ENCODE measurements around the gene MED28.
A peak's percentile ranks its signal among the peaks of the same experiment; 100 is the strongest.
"Not testable (repeated sequence)": the region's sequence is repeated elsewhere in the genome, so short reads cannot be mapped to it uniquely, and the experiment has no call there.

MED28 gene

DNA sequence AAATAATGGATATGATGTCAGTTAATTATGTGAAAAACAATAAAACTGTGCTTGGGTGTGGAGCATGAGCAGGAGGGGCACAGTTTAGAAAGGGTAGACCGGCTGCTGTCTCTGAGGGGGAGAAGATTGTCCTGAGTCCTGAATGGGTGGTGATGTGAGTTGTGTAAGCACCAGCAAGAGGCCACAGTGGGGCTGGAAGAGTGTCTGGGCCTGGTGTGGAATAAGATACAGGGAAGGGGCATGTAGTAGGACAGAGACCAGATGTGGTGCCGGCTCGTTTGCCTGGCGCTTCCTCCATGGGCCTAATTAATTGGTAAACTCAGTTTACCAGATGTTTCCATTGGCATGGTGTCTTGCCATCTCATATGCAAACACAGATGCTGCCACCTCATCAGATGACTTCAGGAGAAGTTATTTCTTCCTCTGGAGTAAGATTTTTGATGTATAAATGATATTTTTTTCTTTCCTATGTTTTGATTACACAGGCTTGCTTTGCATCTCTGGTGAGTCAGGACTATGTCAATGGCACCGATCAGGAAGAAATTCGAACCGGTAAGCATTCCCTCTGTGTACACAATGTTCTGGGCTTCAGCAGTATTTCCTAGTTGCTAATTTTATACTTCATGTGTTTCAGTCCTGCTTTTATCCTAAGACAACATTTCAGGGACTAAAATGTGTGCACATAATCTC lies 5.1 kb downstream of the MED28 start:
- DNase-seq = no peak

DNA sequence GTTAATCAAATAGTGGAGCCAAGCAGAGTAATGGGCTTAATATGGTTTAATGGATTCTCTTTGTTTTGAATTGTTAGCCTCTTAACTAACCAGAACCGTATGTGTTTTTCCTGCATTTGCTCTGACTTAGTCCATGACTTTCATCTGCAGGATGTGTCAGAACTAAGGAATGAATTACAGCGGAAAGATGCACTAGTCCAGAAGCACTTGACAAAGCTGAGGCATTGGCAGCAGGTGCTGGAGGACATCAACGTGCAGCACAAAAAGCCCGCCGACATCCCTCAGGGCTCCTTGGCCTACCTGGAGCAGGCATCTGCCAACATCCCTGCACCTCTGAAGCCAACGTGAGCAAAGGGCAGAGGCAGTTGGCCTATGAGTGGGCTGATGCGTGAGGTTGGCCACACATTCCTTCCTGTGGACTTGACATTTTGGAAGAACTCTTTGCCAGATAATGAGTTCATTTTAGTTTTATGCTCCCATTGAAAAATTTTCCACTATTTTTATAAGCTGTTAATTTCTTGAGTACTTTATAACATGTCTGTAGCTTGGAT lies 9.1 kb downstream of the MED28 start:
- no peak for DNase-seq

DNA sequence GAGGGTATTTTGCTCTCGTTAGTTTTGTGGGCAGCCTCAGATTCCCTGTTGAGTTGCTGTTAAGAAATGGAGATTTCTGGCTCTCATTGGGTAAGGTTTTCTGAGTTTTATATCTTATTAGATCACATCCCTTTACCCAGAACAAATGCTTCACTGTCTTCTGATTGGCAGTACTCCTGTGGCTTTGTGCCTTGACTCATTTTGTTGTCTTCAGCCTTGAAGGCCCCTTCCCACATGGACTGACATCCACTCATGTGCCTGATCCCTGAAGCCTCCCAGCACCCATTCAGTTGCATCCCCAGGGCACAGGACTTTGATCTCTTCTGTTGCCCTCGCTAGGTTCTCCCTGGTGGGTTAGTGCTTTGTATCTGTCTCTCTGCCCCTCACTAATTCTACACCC lies 10.4 kb downstream of the MED28 start:
- DNase-seq = no peak

DNA sequence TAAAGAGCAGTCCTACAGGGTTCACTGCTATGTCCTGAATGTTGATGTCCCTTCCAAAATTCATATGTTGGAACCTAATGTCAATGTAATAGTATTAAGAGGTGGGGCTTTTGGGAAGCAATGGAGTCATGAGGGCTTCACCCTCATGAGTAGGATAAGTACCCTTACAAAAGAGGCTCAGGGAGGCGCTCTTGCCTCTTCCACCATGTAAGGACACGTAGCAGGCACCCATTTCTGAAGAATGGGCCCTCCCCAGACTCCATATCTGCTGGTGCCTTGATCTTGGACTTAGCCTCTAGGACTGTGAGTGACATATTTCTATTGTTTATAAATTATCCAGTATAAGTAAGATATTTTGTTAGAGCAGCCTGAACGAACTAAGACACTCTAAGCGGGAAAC lies 15.8 kb downstream of the MED28 start:
- no peak for DNase-seq

DNA sequence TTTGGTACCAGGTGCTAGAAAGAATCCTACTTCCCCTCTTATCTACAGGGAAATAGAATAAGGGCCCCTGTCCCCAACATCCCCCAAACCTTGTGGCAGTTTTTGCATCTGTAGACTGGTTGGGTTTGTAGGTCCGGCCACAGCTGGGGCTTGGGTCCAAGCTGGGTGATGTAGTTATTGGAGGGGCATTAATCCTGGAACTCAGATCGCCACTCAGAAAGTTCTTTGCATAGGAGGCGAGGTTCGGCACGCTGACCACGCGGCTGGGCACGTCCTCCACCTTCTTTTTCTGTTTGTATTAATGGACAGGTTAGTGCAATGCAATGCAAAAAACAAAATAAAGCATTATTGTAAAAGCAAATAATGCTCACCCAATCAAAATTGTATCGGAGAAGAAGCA lies 19.2 kb downstream of the MED28 start:
- no peak for DNase-seq

DNA sequence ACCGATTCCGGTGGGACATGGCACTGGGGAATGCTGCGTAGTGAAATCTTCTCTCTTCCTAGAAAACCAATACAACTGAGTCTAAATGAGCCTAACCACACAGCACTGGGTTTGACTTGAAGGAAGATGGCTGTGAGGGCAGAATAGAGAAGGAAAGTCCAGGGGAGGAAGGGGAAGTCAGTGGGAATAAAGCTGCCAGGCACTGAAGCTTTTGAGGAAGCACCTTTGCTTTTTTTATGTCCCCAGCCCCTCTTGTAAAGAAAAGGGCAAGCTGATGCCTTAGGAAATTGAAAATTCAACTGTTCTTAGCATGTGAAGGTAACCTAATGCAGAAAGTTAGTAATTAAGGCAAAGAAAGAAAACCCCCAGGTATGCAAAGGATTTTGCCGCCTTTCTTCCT lies 20.6 kb downstream of the MED28 start:
- no peak for DNase-seq

DNA sequence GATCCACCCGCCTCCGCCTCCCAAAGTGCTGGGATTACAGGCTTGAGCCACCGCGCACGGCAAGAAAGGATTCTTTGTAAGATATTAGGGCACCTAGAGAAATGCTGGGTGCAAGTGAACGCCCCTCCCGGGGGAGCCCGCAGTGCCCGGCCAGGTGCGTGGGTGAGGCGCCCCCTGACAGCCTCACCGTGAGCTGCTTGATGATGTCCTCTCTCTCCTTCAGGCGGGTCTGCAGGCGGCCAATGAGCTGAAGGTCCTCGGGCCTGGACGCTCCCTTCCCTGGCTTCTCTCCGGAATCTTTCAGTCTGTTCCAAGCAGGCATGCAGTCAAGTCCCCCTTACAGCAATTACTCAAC lies 21.9 kb downstream of the MED28 start:
- no peak for DNase-seq

DNA sequence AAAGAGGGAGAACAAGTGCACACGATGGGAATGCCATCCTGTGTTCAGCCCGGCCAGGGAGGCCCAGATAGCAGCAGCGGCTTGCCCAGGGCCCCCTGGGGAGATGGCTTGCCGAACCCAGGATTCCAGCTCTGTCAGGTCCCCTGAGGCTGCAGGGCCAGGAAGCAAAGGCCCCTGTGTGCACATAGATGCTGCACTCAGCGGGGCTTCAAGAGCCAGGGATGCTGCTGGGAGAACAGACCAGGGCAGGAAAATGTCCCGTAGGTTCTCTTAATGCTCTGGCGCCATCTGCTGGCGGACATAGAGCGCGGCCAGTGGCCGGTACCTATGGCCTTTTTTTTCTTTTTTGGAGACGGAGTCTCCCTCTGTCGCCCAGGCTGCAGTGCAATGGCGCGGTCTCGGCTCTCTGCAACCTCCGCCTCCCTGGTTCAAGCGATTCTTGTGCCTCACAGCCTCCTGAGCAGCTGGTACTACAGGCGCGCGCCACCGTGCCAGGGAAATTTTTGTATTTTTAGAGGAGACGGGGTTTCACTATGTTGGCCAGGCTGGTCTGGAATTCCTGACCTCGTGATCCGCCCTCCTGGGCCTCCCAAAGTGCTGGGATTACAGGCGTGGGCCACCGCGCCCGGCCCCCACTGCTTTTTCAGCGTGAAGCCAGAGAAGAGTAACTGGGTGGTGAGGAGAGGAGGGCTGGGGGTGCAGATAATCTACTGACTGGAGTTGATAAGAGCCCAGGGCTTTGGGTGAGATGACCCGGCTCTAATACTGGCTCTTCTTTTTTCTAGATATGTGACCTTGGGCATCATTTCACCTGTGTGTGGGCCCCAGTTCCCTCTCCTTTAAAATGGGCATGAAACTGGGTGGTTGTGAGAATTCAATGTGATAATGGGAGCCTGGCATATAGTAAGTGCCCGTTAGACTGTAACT lies 22.5 kb downstream of the MED28 start:
- peak; percentile 24 for DNase-seq

DNA sequence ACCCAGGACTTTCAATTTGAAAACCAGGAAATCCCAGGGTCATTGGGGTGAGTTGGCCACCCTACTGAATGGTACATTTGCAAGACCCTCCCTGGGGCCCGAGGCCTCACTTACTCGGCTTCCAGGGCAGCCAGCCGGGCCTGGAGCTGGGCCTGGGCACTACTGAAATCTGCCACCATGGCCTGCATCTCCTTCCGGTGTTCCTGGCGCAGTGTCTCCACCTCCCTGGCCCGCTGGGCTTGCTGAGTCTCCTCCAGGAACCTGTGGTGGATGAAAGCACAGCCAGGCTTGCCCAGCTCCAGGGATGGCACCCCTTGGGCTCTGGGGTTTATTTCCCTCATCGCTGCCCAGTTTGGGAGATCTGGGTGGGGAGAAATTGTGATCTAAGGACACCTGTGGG lies 24.7 kb downstream of the MED28 start:
- DNase-seq = no peak

DNA sequence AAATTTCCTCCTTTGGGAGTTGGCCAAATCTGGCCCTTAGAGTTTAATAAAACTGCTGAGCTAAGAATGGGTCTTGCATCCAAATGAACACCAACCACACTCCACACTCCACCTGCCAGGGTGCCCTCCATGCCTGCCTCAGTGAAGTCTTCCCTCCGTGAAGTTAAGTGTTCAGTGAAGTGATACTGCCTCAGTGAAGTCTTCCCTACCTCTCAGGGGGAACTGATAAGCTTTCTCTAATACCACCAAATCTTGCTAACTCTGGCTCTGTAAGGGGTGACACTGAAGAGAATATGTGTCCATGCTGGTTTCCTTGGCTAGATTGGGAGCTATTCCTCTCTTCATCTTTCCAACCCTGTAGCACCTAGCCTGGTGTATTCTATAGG lies 27.9 kb downstream of the MED28 start:
- no peak for DNase-seq

DNA sequence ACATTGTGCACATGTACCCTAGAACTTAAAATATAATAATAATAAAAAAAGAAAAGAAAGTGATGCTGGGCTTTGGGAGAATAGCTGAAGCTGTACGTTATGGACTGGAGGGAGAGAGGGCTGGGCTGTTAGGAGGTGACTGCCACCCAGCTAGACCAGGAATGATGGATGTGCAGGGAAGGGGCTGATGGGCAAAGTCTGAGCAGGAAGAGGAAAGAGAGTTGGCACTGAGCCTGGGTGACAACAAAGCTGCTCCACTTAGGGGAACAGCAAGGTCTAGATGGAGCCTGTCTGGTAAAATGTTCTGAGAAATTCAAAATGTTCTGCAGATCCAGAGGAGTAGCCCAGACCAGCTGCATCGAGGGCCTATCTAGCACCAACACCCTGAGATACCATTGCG lies 32.3 kb downstream of the MED28 start:
- DNase-seq = no peak

DNA sequence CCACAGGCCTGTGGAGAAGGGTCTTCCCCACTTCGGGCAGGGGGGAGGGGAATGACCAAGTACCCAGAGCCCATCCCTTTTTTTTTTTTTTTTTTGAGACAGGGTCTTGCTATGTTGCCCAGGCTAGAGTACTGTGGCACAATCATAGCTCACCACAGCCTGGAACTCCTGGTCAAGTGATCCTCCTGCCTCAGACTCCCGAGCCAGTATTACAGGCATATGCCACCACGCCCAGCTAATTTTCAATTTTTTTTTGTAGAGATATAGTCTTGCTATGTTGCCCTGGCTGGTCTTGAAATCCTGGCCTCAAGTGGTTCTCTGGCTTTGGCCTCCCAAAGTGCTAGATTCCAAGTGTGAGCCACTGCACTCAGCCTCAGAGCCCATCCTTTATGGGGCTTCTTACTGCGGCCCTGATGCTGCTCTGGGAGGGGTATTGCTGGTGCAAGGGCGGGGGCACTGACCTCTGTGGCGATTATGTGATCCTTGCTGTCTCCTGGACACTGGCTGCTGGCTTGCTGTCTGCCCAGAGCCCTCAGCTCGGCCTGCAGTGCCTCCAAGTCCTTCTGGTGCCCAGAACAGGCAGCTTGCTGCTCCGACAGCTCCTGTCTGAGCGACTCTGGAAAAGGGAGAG lies 32.9 kb downstream of the MED28 start:
- DNase-seq = no peak

DNA sequence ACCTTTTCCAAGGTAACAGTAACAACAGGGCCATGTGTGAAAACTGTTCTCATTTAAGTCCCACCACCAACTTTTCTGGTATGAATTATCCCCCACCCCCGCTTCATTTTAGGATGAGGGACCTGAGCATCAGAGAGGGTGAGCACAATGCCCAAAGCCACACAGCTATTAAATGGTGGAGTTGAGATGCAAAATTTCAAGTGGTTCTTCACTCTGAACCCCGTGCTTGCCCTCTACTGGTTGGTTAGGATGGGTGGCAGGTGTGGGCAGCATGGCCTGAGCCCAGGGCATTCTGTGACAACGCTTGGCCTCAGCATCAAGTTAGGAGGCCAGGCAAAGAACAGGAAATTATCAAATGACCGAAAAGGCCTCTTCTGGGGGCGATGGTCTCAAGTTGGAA lies 33.5 kb downstream of the MED28 start:
- no peak for DNase-seq

DNA sequence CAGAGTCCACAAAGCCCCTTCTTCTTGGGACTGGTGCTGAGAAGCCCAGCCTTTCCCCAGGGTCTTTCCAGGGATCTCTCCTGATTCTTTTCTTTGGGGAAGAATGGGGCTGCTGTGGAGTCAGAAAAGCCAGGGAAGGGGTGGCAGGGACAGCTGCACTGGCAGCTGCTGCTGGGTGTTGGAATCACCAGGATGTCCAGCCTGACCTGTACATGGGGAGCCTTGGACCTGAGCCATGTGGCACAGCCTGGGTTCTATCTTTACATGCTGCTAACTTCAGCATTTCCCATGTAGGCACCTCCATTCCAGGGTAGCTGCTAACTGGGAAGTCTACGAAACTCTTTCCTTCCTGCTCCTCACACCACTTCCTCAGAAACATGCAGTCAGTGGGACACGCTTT lies 36.0 kb downstream of the MED28 start:
- no peak for DNase-seq

DNA sequence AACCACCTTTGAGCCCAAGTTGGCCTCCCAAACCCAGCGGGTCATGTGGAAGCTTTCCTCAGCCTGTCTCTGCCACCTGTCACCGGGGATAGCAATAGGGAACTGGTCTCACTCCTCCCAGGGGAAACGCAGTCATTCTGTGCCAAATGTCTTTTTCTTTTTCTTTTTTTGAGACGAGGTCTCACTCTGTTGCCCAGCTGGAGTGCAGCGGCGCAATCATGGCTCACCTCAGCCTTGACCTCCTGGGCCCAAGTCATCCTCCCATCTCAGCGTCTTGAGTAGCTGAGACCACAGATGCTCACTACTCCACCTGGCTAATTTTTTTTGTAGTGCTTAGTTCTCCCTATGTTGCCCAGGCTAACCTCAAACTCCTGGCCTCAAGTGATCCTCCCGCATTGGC lies 40.3 kb downstream of the MED28 start:
- DNase-seq = no peak

DNA sequence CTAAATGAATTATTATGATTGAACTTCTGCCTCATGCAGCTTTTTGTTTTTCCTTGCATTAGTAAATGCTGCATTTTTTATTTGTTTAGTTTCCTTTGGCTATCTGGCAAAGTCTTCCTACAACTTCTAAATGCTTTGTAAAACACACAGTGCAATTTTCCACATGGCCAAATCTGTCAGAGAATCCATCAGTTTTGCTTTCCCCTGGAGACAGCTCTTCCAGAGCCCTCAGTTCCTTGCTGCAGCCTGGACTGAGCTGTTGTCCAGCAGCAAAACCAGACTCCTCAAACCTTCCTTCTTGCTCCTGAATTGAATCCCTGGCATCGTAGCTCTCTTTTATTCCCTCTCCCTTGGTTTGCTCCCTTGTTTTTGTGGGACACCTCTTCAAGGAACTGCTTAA lies 42.6 kb downstream of the MED28 start:
- no peak for DNase-seq

DNA sequence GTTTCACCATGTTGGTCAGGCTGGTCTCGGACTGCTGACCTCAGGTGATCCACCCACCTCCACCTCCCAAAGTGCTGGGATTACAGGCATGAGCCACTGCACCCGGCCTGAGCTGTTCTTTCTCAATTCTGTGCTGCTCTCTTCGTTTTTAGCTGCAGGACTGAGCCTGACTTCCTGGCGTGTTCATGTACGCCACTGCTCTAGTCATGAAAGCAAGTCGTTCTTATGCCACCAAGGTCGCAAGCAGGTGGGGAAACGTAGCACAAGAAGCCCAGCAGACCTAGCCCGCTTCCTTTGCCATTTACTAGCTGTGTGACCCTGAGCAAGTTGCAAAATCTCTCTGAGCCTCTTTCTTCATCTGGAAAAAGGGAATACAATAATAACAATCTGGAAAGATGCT lies 43.4 kb downstream of the MED28 start:
- DNase-seq = no peak

DNA sequence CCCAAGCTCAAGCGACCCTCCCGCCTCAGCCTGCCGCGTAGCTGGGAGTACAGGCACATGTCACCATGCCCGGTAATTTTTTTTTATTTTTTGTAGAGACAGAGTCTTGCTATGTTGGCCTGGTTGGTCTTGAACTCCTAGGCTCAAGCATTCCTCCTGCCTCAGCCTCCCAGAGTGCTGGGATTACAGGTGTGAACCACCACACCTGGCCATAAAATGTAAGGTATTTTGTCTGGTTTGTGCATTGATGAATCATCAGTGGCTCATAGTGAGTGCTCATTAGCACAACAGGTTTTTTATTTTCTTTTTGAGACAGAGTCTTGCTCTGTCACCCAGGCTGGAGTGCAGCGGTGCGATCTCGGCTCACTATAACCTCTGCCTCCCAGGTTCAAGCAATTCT lies 44.8 kb downstream of the MED28 start:
- not testable (repeated sequence) for DNase-seq

DNA sequence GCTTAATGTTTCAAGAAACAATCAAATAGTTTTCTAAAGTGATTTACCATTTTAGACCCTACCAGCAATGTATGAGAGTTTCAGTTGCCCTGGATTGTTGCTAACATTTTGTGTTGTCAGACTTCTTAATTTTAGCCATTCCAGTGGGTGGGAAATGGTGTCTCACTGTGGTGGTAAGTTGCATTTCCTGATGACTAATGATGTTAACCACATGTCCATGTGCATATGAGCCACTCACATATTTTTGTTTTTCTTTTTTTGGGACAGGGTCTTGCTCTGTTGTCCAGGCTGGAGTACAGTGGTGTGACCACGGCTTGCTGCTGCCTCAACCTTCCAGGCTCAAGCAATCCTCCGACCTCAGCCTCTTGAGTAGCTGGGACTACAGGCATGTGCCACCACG lies 48.3 kb downstream of the MED28 start:
- no peak for DNase-seq

DNA sequence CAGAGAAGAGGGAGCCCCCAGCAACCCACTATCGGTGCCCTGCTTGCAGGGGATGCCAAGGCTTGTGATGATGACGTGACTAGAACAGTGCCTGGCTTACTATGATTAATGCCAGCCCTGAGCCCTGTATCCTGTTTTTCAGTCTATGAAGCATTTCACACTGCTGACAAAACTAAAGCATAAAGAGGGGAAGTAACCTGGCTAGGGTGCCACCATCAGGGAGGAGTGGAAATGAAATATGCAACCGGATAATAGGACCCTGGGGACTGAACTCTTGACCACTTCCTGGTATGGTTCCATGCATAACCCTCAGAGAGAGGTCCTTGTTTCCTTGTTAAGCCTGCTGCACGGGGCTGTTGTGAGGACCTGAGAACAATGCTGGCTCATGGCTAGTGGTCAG lies 50.3 kb downstream of the MED28 start:
- no peak for DNase-seq

DNA sequence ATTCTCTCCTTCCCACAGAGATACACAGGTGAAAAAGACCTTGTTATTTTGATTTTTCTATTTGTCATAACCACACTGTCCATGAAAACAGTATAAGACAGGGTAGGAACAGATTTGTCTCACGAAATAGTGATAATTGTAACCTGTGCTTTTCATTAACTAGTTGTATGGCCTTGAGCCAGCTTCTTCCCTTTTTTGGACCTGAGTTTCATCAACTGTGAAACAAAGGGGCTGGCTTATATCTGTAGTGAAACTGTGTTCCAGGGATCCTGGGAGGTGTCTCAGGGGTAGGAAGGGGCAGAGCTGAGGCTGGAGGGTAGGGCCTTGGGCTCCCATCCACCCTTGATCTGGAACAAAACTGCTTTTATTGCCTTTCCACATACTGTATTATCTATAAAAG lies 50.9 kb downstream of the MED28 start:
- DNase-seq = no peak

DNA sequence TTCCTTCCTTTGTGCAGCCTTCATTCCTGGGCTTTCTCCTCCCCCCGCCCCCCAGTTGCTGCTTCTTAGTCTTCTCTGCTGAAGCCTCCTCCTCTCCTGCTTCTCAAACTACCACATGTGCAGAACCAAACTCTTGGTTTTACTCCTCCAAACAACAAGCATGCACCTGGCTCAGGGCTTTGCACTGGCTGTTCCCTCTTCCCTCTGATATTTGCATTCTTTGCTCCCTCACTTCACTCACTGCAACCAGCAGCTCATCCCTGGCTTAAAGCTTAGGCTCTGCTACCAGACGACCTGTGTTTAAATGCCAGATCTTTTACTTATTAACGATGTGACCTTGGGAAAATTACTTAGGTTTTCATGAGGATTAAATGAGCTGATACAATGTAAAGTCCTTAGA lies 51.4 kb downstream of the MED28 start:
- no peak for DNase-seq

DNA sequence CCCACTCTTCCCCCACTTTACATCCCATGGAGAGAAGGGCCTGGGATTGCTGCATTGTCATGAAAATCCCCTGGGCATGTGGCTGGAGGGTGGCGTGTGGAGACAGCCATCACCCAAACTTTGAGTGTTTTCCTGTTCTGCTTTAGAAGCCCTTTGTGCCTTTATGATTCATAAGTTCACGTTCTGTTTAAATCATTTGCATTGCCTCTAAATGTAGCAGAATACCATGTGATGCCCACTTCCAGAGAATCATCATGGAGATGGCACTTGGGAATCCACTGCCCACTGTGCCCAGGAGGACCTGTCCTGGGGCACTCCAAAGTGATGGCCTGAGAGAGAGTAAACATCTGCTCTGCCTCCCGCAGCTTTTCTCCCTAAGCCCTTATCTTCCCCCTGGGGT lies 52.8 kb downstream of the MED28 start:
- no peak for DNase-seq

DNA sequence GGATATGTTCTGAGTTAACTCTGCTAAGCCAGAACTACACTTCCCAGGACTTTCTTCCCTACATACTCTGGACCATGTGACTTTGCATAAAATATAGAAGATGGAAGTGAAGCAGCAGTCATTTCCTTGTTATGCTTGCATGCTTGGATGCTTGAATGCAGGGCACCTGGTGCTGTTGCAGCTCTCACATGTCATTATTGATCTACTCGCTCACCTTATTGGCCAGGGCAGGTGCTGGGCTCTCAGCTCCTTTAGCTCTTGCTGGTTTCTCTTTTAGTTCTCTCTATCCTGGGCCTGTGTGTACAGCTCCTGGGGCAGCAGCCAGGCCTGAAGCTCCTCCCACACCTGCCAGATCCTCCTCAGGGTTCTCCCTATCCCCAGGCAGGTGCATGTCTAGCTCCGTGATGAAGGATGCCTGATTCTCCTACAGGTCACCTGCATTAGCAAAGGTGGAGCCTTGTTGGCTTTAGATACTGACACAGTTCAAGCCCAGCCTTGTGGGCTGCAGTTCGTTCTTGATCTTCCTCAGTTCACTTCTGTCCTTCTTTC lies 53.3 kb downstream of the MED28 start:
- DNase-seq = no peak

Data from NCI-H226 (cell line).